EL (cell line): ENCODE data around the gene KRTAP20-2.

Source experiments
- DNase-seq: peaks from one replicate; pipeline ENCODE4 v3.0.0-alpha.2; 2016

KRTAP20-2 gene

DNA sequence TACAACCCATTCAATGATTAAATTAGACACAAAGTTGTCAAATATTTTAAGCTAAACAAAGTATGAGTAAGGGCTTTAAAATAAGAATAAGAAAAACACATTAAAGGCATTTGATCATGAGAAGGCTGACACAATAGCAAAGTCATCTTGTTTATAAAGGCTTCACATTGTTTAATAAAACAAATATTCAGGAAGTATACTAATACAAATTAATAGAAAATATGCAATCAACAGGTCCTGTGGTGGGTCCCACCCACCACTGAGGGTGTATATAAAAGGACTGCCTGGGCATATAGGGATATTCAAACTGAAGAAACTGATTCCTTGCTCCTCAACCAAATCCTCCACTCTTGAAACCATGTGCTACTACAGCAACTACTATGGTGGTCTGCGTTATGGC is at the start of gene KRTAP20-2:
Gene KRTAP20-2, plus strand, starts transcription at position 301 of the 400 bp plus-strand sequence. Its CDS starts 58 bp downstream, at position 359.
- DNase-seq = no peak

DNA sequence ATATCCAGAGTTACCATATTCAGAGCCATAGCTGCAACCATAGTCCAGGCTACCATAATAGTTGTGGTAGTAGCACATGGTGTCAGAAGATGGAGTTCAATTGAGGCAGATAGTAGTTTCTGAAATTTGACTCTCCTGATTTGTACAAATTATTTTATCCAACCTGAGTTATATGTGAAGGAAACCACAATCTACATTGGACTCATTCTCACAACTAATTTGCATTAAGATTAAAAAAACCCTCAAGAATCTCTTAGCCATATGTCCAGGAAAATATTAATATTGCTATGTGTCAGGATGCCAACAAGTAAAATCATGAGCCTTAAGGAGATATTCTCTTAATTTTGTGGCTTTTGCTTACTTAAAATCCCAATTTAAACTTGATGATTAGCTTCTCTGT is 44.7 kb upstream of the KRTAP20-2 start, which contains the start of gene KRTAP22-2:
Gene KRTAP22-2, minus strand, starts transcription at position 101 of the 400 bp plus-strand sequence.
- no peak for DNase-seq

- DNase-seq = no peak
These were observed 42.9 kb upstream of the KRTAP20-2 start, which contains the start of gene KRTAP6-3 for GRCh38 chr21:30592140-30592539. Gene KRTAP6-3, plus strand, starts transcription at chr21:30592440. Its CDS starts 6 bp downstream, at chr21:30592446.

GRCh38 chr21:30598802-30599201 is 36.2 kb upstream of the KRTAP20-2 start, which contains the start of gene KRTAP6-2:
Gene KRTAP6-2, minus strand, starts transcription at chr21:30598902. Its CDS starts 28 bp downstream, at chr21:30598874.
- DNase-seq = no peak

DNA sequence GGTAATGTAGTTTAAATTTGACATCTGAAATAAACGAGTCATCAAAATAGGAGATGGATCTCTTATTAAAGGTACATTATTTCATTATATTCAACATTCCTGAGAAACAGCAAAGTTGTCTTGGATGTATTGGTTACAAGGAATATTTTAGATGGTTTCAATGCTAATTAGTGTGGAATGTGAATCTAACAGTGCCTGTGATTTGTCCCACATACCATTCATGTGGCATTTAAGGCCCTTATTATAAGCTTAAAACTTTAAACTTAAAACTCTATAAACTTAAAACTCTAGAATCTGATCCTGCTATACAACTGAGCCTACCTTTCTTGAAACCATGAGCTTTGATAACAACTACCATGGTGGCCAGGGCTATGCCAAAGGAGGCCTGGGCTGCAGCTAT is 34.2 kb upstream of the KRTAP20-2 start, which contains the start of gene KRTAP22-1:
Gene KRTAP22-1, plus strand, starts transcription at position 301 of the 400 bp plus-strand sequence.
- DNase-seq = no peak

DNA sequence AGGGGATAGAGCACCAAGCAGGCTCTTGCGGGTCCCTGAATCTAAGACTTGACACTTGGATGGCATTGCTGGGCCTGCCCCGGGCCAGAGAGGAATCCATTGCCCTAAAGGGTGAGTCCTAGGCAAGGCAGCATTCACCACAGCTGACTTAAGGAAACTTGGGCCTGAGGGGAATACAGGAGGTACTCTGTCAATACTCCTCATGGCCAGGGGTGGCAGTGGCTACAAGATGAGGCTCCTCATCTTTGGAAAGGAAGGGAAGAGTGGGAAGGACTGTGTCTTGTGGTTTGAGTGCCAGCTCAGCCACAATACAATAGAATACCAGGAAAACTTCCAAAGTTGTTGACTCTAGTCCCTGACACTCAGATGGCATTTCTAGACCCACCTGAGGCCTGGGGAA is 29.0 kb upstream of the KRTAP20-2 start:
- DNase-seq = no peak

- no peak for DNase-seq
These were observed 22.9 kb upstream of the KRTAP20-2 start for GRCh38 chr21:30612132-30612531.

DNA sequence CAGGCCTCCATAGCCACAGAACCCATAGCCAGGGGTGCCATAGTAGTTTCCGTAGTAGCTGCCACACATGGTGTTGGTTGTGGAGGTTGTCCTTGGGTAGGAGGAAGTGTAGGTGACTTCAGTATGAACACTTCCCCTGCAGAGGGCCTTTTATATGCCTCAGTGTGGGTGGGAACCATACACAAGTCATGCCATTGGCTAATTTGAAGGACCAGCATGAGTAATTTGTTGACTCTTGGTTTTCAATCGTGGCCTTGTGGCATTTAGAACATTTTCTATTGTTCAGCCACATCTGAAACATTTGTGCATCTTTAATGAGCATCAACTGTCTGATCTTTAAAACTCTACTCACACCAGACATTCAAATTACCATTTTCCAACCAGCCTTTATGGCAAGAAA is 21.2 kb upstream of the KRTAP20-2 start, which contains the start of gene KRTAP6-1:
Gene KRTAP6-1, minus strand, starts transcription at position 95 of the 400 bp plus-strand sequence. Its CDS starts 26 bp downstream, at position 69.
- no peak for DNase-seq

GRCh38 chr21:30615199-30615598 is 19.8 kb upstream of the KRTAP20-2 start:
- DNase-seq = no peak

- no peak for DNase-seq
These were observed 18.9 kb upstream of the KRTAP20-2 start, which contains the start of gene KRTAP20-1 for GRCh38 chr21:30616125-30616524. Gene KRTAP20-1, plus strand, starts transcription at chr21:30616425. Its CDS starts 30 bp downstream, at chr21:30616455.

DNA sequence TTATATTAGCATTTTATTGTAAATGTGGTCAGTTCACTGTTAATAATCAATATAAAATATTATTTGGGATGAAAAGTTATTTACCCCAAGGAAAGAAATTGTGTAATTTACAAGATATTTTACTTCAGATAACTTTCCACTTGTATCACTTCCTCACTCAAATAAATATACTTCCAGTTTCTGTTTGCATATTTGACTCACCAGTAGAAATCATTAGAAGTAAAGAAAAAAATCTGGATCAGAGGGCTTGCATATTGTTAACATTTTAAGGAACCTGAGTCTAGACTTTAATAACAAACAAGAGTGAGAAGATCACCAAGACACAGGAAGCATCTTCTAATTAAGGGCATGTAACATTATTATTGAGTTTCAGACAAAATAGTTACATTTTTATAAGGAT is 14.9 kb upstream of the KRTAP20-2 start:
- DNase-seq = no peak

GRCh38 chr21:30620522-30620921 is 14.5 kb upstream of the KRTAP20-2 start, which contains the start of gene KRTAP20-4:
Gene KRTAP20-4, plus strand, starts transcription at chr21:30620627.
- no peak for DNase-seq

GRCh38 chr21:30623362-30623761 is 11.6 kb upstream of the KRTAP20-2 start:
- DNase-seq = no peak

- DNase-seq = no peak
These were observed 9.4 kb upstream of the KRTAP20-2 start for GRCh38 chr21:30625449-30626165.

- DNase-seq = no peak
These were observed 6.9 kb upstream of the KRTAP20-2 start for GRCh38 chr21:30628109-30628508.

DNA sequence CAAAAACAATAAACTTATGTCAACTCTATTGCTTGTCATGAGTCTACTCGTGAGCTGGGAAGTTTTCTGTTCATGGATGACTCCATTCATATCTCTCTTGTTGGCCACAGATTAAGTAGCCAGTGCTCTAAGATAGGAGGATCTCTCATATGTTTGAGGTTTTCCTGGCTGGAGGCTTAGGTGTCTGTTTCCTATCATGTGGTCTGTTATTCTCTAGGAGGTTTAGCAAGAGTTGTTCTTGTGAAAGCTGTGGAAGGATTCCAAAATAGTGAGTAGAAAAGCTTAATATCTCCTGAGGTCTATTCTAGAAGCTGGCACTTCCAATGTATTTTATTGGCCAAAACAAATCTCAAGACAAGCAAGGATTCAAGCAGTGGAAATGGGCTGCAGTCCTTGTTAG is 5.8 kb upstream of the KRTAP20-2 start:
- no peak for DNase-seq

- no peak for DNase-seq
These were observed 3.7 kb downstream of the KRTAP20-2 start for GRCh38 chr21:30638686-30639085.

DNA sequence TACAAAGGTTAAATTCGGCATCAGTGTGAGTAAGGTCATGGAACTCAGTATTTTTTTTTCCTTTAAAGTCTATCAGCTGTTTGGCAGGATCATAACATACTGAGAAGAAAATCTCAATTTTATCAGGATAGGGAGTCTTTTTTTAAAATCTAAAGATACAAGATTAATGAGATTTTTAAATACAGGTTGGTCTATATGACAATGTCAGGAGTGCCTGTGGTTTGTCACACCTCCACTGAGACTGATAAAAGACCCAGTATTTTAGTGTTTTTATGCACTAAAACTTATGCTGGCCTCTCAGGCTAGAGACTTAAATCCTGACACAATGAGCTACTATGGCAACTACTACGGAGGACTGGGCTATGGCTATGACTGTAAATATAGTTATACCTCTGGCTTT is 7.6 kb downstream of the KRTAP20-2 start, which contains the start of gene KRTAP20-3:
Gene KRTAP20-3, plus strand, starts transcription at position 301 of the 400 bp plus-strand sequence.
- no peak for DNase-seq

- DNase-seq = no peak
These were observed 12.0 kb downstream of the KRTAP20-2 start for GRCh38 chr21:30646904-30647414.

- DNase-seq = no peak
These were observed 17.9 kb downstream of the KRTAP20-2 start for GRCh38 chr21:30652891-30653290.

DNA sequence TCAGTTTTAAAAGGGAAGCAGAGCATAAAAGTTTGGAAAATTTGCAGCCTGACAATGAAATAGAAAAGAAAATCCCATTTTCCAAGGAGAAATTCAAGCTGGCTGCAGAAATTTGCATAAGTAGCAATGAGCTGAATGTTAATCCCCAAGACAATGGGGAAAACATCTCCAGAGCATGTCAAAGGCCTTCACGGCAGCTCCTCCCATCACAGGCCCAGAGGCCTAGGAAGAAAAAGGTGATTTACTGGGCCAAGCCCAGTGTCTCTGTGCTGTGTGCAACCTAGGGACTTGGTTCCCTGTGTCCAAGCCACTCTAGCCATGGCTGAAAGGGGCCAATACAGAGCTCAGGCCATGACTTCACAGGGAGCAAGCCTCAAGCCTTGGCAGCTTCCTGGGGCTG is 33.8 kb downstream of the KRTAP20-2 start:
- DNase-seq = no peak

DNA sequence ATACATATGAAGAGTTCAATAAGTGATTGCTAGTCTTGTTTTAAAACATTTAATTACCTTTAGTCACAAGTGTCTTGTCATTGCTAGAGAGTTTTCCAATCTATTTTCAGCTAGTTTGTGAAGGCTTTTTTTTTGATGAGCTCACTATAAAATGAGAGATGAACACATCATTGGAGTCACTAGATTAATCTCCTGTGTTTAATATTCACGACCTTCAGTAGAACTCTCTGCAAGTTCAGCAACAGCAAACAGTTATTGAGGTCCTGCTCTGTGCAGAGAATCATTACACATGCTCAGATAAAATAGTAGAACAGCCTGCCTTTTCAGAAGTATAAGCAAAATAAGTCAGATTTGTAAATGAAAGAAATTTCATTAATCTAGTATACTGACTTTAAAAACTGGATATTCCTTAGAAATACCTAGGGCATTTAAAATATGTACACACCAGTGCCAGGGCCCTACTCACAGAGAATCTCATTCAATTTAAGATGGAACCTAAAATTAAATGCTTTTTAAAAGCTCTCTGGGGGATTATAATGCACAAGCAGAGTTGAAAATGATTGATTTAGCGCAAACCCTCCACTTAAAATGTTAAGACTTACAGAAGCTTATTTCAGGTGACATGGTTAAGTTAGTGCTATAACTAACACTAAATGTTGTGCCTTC is 38.1 kb downstream of the KRTAP20-2 start:
- DNase-seq = no peak

- DNase-seq = no peak
These were observed 39.3 kb downstream of the KRTAP20-2 start for GRCh38 chr21:30674312-30674711.
